Endothelial cell (in vitro differentiated cells): ENCODE measurements around the gene CPT1A. TPM values are rescaled to one million over a fixed set of nuclear protein-coding genes. Genes with fewer than 3 reads are reported as not detected.

Experiments used
- DNase-seq: peaks from one replicate; pipeline ENCODE4 v3.0.0; 2021; ENCODE audit warnings: low spot score
- H3K27ac Mint-ChIP-seq: one replicate; pipeline ENCODE4 v1.8.0; 2021; ENCODE audit warnings: mixed read lengths, inconsistent platforms; ENCODE audit not compliant: unreplicated experiment
- H3K27me3 Mint-ChIP-seq: one replicate; pipeline ENCODE4 v1.8.0; 2021; ENCODE audit warnings: mild to moderate bottlenecking, moderate library complexity, mixed read lengths, inconsistent platforms; ENCODE audit not compliant: unreplicated experiment
- H3K36me3 Mint-ChIP-seq: one replicate; pipeline ENCODE4 v1.8.0; 2021; ENCODE audit warnings: mild to moderate bottlenecking, low read depth, mixed read lengths, inconsistent platforms; ENCODE audit not compliant: unreplicated experiment
- H3K4me1 Mint-ChIP-seq: one replicate; pipeline ENCODE4 v1.8.0; 2021; ENCODE audit warnings: mild to moderate bottlenecking, mixed read lengths, inconsistent platforms; ENCODE audit not compliant: unreplicated experiment
- H3K4me3 Mint-ChIP-seq: one replicate; pipeline ENCODE4 v1.8.0; 2021; ENCODE audit warnings: mild to moderate bottlenecking, mixed read lengths, inconsistent platforms; ENCODE audit not compliant: unreplicated experiment
- H3K9me3 Mint-ChIP-seq: one replicate; pipeline ENCODE4 v1.8.0; 2021; ENCODE audit warnings: mixed read lengths, inconsistent platforms; ENCODE audit not compliant: unreplicated experiment
- total RNA-seq: library from RNA; stranded (reverse); fragmentation: NEBNext Ultra II Directional; extraction: Animal tissue kit (Norgen Biotek cat#: 25700); gene quantifications from one replicate; pipeline ENCODE4 v1.2.1, GENCODE V29; 2021; ENCODE audit not compliant: unreplicated experiment
- TF ChIP-seq, protein P1 (sequence below): fragments of 200-600 bp; sonication (generic); IDR thresholded peaks from one replicate; pipeline ENCODE4 v1.5.0; 2021; ENCODE audit warnings: antibody characterized with exemption; ENCODE audit not compliant: unreplicated experiment

The CPT1A gene
- total RNA-seq, 1 donor from 2014 or later, result 0.36 TPM

DNA sequence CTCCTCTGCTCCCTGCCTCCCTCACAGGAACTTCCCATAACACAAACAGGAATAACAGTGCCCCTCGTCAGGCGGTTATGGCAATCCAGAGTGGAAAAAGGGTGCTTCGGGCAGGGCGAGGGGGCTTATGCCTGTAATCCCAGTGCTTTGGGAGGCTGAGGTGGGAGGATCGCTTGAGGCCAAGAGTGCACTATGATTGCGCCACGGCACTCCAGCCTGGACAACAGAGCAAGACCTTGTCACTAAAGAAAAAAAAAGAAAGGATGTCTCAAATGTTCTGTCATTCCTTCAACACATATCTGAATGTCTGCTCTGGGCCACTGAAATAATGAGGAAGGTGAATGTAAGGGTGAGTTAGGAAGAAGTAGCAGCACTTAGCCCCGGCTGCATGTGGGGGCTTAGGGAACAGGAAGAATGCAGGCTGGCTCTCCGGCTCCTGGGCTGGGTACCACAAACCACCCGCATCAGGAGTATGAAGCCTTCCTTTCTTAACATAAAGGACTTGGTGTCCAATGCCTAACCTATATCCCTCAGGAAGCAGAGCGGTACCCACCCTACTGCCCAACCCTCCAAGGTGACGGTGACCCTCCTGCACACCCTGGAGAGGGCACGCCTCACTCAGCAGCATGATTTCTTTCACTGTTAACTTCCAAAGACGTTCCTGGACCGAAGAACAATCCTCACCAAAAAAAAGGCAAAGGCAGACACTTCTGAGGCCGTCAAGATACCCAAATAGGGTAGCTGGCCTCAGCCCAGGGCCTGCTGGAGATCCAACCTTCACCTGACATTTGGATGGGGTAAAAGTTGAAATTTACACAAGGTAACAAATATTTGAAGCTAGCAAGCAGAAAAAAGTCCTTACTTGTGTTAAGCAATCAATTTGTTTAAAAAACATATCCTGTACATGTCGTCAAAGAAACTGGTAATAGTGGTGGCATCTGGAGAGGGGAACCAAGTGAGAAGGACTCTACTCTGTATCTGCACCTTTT, 3.8 kb downstream of the CPT1A start:
- Mint-ChIP-seq H3K4me3 (no peak overlapping the region), H3K4me1 (peaks cover 5% of the 10 kb centered on the region), H3K36me3 (peaks cover 2% of the 10 kb centered on the region), H3K27ac (no peak overlapping the region), H3K27me3 (peaks cover 12% of the 10 kb centered on the region), H3K9me3 (no peaks in the 10 kb centered on the region)
- TF ChIP-seq, protein P1, sequence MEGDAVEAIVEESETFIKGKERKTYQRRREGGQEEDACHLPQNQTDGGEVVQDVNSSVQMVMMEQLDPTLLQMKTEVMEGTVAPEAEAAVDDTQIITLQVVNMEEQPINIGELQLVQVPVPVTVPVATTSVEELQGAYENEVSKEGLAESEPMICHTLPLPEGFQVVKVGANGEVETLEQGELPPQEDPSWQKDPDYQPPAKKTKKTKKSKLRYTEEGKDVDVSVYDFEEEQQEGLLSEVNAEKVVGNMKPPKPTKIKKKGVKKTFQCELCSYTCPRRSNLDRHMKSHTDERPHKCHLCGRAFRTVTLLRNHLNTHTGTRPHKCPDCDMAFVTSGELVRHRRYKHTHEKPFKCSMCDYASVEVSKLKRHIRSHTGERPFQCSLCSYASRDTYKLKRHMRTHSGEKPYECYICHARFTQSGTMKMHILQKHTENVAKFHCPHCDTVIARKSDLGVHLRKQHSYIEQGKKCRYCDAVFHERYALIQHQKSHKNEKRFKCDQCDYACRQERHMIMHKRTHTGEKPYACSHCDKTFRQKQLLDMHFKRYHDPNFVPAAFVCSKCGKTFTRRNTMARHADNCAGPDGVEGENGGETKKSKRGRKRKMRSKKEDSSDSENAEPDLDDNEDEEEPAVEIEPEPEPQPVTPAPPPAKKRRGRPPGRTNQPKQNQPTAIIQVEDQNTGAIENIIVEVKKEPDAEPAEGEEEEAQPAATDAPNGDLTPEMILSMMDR, result no peak
- DNase-seq, result no peak

DNA sequence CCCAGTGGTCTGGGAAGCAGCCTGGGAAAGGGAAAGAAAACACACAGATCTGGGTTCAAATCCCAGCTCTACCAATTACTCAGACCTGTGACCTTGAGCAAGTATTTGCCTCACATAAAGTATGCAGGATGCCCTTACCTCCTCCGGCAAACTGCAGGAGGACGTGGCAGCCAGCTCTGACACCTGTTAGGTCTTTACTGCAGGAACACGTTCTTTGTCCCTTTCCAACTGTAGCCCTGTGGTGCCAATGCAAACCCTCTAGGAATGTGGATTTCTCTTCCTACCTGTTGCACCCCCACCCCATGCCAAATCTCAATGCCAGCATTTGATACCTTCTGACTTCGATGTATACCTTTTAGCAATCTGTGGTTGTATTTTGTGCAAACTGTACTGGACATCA, 6.0 kb downstream of the CPT1A start:
- H3K9me3 Mint-ChIP-seq, result no peaks in the 10 kb centered on the region
- peaks cover 3% of the 10 kb centered on the region for H3K4me1 Mint-ChIP-seq
- H3K4me3 Mint-ChIP-seq, result no peak overlapping the region
- DNase-seq, result no peak
- H3K27ac Mint-ChIP-seq, result no peak overlapping the region
- H3K36me3 Mint-ChIP-seq, result no peaks in the 10 kb centered on the region
- H3K27me3 Mint-ChIP-seq, result peaks cover 6% of the 10 kb centered on the region
- TF ChIP-seq, protein P1, result no peak

DNA sequence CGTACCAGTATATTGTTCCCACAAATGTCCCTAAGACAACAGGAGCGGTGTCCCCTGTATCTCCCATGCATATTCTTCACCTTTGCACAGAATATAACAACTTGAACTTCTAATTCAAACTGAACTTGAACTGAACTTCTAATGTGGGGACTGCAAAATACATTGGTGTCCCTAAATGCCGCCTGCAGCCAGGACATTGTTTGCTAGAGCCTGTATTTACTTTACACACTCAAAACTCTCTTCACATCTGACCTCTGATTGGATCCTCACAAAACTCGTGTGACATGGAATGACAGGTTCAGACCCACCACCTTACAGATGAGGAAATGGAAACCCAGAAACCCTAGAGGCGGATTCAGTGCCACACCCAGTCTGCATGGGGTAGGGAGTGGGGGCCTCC, 6.4 kb downstream of the CPT1A start:
- no peak for DNase-seq
- TF ChIP-seq, protein P1, result no peak
- Mint-ChIP-seq H3K4me1 (peaks cover 3% of the 10 kb centered on the region), H3K9me3 (no peaks in the 10 kb centered on the region), H3K27ac (no peak overlapping the region), H3K36me3 (no peaks in the 10 kb centered on the region), H3K27me3 (peaks cover 8% of the 10 kb centered on the region), H3K4me3 (no peak overlapping the region)

DNA sequence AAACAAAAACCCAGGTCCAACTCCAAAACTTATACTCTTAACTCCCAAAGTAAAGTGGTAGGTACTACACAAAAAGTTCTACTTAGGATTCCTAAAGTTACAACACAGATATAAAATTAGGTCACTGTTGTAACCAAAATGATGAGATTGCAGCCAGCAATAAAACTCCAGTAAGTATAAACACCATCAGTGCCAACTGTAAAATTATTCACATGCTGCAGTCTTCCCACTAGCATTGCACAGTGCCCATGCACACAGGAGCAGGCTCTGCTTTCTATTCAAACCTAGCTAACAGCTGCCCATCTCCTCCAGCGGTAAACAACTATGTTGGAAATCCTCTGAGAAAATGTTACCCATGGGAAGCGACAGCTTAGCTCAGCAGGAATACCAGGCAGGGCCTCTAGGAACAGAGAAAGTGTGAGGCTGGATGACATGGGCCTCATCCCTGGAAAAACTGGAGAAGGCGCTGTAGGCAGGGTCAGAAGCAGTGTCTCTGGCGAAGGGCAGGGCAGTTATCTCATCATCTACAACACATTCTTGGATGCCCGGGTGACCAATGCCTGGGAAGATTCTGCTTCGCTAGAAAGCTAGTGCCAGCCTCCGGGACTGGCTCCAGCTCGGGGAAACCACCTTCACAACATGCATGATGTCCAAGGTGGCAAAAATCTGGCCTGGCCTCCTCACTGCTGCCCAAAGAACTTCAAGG, 9.1 kb downstream of the CPT1A start:
- H3K27me3 Mint-ChIP-seq, result peaks cover 4% of the 10 kb centered on the region
- no peak for DNase-seq
- TF ChIP-seq, protein P1, result no peak
- no peak overlapping the region for H3K4me3 Mint-ChIP-seq
- H3K27ac Mint-ChIP-seq, result no peak overlapping the region
- H3K36me3 Mint-ChIP-seq, result no peaks in the 10 kb centered on the region
- no peaks in the 10 kb centered on the region for H3K9me3 Mint-ChIP-seq
- no peaks in the 10 kb centered on the region for H3K4me1 Mint-ChIP-seq
